Neural cell (in vitro differentiated cells): ENCODE results near the gene TCTN3. TPM values are rescaled to one million over a fixed set of nuclear protein-coding genes. Genes with fewer than 3 reads are reported as not detected.

ENCODE experiments used
- H2AFZ ChIP-seq: fragments of 200-600, 300-800 bp; sonication (generic), shearing (Covaris generic); 2 replicates; pipeline ENCODE4 v1.6.0; 2014; ENCODE audit warnings: low read depth, mild to moderate bottlenecking, antibody characterized with exemption, low read length, moderate library complexity
- H3F3A ChIP-seq: fragments of 200-600 bp; shearing (Covaris generic); 2 replicates; pipeline ENCODE4 v1.6.1; 2016; ENCODE audit warnings: mild to moderate bottlenecking, moderate library complexity, mixed read lengths, antibody characterized with exemption, low read length; ENCODE audit not compliant: insufficient read depth, poor library complexity, severe bottlenecking
- H3K27ac ChIP-seq: fragments of 200-600, 300-800 bp; sonication (generic), shearing (Covaris generic); 2 replicates; pipeline ENCODE4 v1.5.1; 2014; ENCODE audit warnings: mild to moderate bottlenecking, low read length, moderate library complexity
- H3K27me3 ChIP-seq: fragments of 300-800, 200-600 bp; sonication (generic), shearing (Covaris generic); 2 replicates; pipeline ENCODE4 v1.6.0; 2014; ENCODE audit warnings: mild to moderate bottlenecking, low read depth, low read length, moderate library complexity; ENCODE audit not compliant: insufficient read depth
- H3K36me3 ChIP-seq: fragments of 300-800, 200-600 bp; sonication (generic), shearing (Covaris generic); 2 replicates; pipeline ENCODE4 v1.5.1; 2014; ENCODE audit warnings: mild to moderate bottlenecking, antibody characterized with exemption, low read length, moderate library complexity; ENCODE audit not compliant: insufficient read depth
- H3K4me2 ChIP-seq: fragments of 300-800, 200-600 bp; sonication (generic), shearing (Covaris generic); 2 replicates; pipeline ENCODE4 v1.6.0; 2014; ENCODE audit warnings: mild to moderate bottlenecking, low read length
- H3K4me3 ChIP-seq: fragments of 300-800, 200-600 bp; sonication (generic), shearing (Covaris generic); 2 replicates; pipeline ENCODE4 v1.5.1; 2014; ENCODE audit warnings: mild to moderate bottlenecking, low read length, moderate library complexity
- H3K79me2 ChIP-seq: fragments of 200-600 bp; shearing (Covaris generic); replicated peaks from 2 replicates; pipeline ENCODE4 v1.6.0; 2014; ENCODE audit warnings: mild to moderate bottlenecking, low read length, moderate library complexity; ENCODE audit not compliant: insufficient read depth
- H3K9ac ChIP-seq: fragments of 300-800, 200-600 bp; sonication (generic), shearing (Covaris generic); 2 replicates; pipeline ENCODE4 v1.6.1; 2016; ENCODE audit warnings: mild to moderate bottlenecking, low read length, mixed read lengths
- H3K9me2 ChIP-seq: fragments of 200-600 bp; shearing (Covaris generic); 2 replicates; pipeline ENCODE4 v1.6.1; 2016; ENCODE audit warnings: mild to moderate bottlenecking, low read length, mixed read lengths; ENCODE audit not compliant: insufficient read depth
- H3K9me3 ChIP-seq: fragments of 200-600, 300-800 bp; sonication (generic), shearing (Covaris generic); 2 replicates; pipeline ENCODE4 v1.6.1; 2016; ENCODE audit warnings: mild to moderate bottlenecking, mixed run types, low read length, moderate library complexity, mixed read lengths
- H4K20me1 ChIP-seq: fragments of 200-600 bp; shearing (Covaris generic); 2 replicates; pipeline ENCODE4 v1.6.1; 2016; ENCODE audit warnings: mild to moderate bottlenecking, mixed run types; ENCODE audit not compliant: insufficient read depth
- CTCF ChIP-seq: fragments of 450-650 bp; IDR thresholded peaks from 2 replicates; pipeline ENCODE4 v1.5.1; 2014; ENCODE audit warnings: antibody characterized with exemption, mild to moderate bottlenecking, moderate library complexity; ENCODE audit not compliant: poor library complexity, severe bottlenecking
- EP300 ChIP-seq: fragments of 450-650 bp; conservative IDR thresholded peaks from 2 replicates; pipeline ENCODE4 v1.6.1; 2014; ENCODE audit warnings: antibody characterized with exemption, mild to moderate bottlenecking, moderate library complexity; ENCODE audit not compliant: poor library complexity, severe bottlenecking
- EZH2 ChIP-seq: fragments of 200-600, 300-800 bp; shearing (Covaris generic), sonication (generic); IDR thresholded peaks from 2 replicates; pipeline ENCODE4 v1.6.1; 2014; ENCODE audit warnings: antibody characterized with exemption, low read length, borderline replicate concordance, mild to moderate bottlenecking; ENCODE audit not compliant: insufficient read depth, poor library complexity, severe bottlenecking
- MXI1 ChIP-seq: fragments of 450-650 bp; conservative IDR thresholded peaks from 2 replicates; pipeline ENCODE4 v1.6.1; 2014; ENCODE audit warnings: antibody characterized with exemption, mild to moderate bottlenecking; ENCODE audit not compliant: poor library complexity, severe bottlenecking
- POLR2AphosphoS5 ChIP-seq: IDR thresholded peaks from 2 replicates; pipeline ENCODE4 v1.6.1; 2012
- RAD21 ChIP-seq: fragments of 450-650 bp; conservative IDR thresholded peaks from 2 replicates; pipeline ENCODE4 v1.6.1; 2014; ENCODE audit warnings: antibody characterized with exemption, mild to moderate bottlenecking, moderate library complexity
- REST ChIP-seq: IDR thresholded peaks from 2 replicates; pipeline ENCODE4 v1.6.1; 2012; ENCODE audit warnings: borderline replicate concordance
- SMC3 ChIP-seq: fragments of 450-650 bp; conservative IDR thresholded peaks from 2 replicates; pipeline ENCODE4 v1.6.1; 2014; ENCODE audit warnings: antibody characterized with exemption, mild to moderate bottlenecking, moderate library complexity; ENCODE audit not compliant: poor library complexity
- TAF1 ChIP-seq: IDR thresholded peaks from 2 replicates; pipeline ENCODE4 v1.6.1; 2012; ENCODE audit warnings: low read depth
- polyA plus RNA-seq: library from polyadenylated mRNA; depleted of rRNA; stranded (reverse); fragments of >200 nt; gene quantifications from 2 replicates; pipeline ENCODE4 v1.2.3, GENCODE V29; 2014

Gene TCTN3
- polyA plus RNA-seq, 1 donor from 2014 or later = 22.2 TPM

GRCh38 chr10:95706990-95707389, 13.3 kb upstream of the TCTN3 start:
- Histone ChIP-seq H3K4me3 (no peak overlapping the region), H3K36me3 (no peaks in the 10 kb centered on the region), H3K9ac (no peak overlapping the region), H2AFZ (no peak overlapping the region), H3K27ac (no peak overlapping the region), H4K20me1 (no peaks in the 10 kb centered on the region), H3K79me2 (no peaks in the 10 kb centered on the region), H3K27me3 (no peaks in the 10 kb centered on the region), H3F3A (no peaks in the 10 kb centered on the region), H3K4me2 (no peak overlapping the region), H3K9me2 (no peaks in the 10 kb centered on the region), H3K9me3 (no peaks in the 10 kb centered on the region)
- TF ChIP-seq RAD21 (no peak), SMC3 (no peak), EP300 (no peak), CTCF (no peak), MXI1 (no peak), POLR2AphosphoS5 (no peak), EZH2 (no peak), TAF1 (no peak), REST (no peak)

GRCh38 chr10:95706573-95706972, 12.8 kb upstream of the TCTN3 start:
- Histone ChIP-seq H3K9me3 (no peaks in the 10 kb centered on the region), H3K9ac (no peak overlapping the region), H3K27me3 (no peaks in the 10 kb centered on the region), H3K4me3 (no peak overlapping the region), H3K4me2 (no peak overlapping the region), H3K9me2 (no peaks in the 10 kb centered on the region), H3K36me3 (no peaks in the 10 kb centered on the region), H3F3A (no peaks in the 10 kb centered on the region), H3K79me2 (no peaks in the 10 kb centered on the region), H4K20me1 (no peaks in the 10 kb centered on the region), H3K27ac (no peak overlapping the region), H2AFZ (no peak overlapping the region)
- no peak for TF ChIP-seq POLR2AphosphoS5
- no peak for TF ChIP-seq TAF1
- TF ChIP-seq SMC3 = no peak
- no peak for TF ChIP-seq EP300
- no peak for TF ChIP-seq EZH2
- no peak for TF ChIP-seq MXI1

GRCh38 chr10:95698415-95698814, 4.7 kb upstream of the TCTN3 start:
- Histone ChIP-seq H4K20me1 (no peaks in the 10 kb centered on the region), H3K36me3 (no peaks in the 10 kb centered on the region), H3K4me2 (no peak overlapping the region), H3K9me3 (no peaks in the 10 kb centered on the region), H3K27ac (no peak overlapping the region), H3K9ac (no peak overlapping the region), H3K79me2 (peaks cover 3% of the 10 kb centered on the region), H3K9me2 (no peaks in the 10 kb centered on the region), H3K4me3 (no peak overlapping the region), H3K27me3 (no peaks in the 10 kb centered on the region), H2AFZ (no peak overlapping the region), H3F3A (no peaks in the 10 kb centered on the region)
- TF ChIP-seq EP300 (no peak), REST (no peak)
